GM10266 (cell line): ENCODE data around the gene OCA2.

Experiments
- DNase-seq: peaks from one replicate; pipeline ENCODE4 v3.0.0; 2012; ENCODE audit errors: extremely low spot score
- CTCF ChIP-seq: IDR thresholded peaks from 2 replicates; pipeline ENCODE4 v1.5.1; 2012; ENCODE audit warnings: mild to moderate bottlenecking, low read depth; ENCODE audit not compliant: control insufficient read depth, insufficient read depth; ENCODE audit errors: missing control alignments

OCA2 gene

GRCh38 chr15:27776501-27776900 is 322.6 kb downstream of the OCA2 start:
- TF ChIP-seq CTCF = no peak
- no peak for DNase-seq

- TF ChIP-seq CTCF = no peak
- no peak for DNase-seq
These were observed 324.5 kb downstream of the OCA2 start for GRCh38 chr15:27774638-27775037.

- no peak for DNase-seq
- TF ChIP-seq CTCF = no peak
These were observed 324.9 kb downstream of the OCA2 start for GRCh38 chr15:27774191-27774590.

GRCh38 chr15:27771892-27772291 is 327.2 kb downstream of the OCA2 start:
- DNase-seq = no peak
- TF ChIP-seq CTCF = no peak

GRCh38 chr15:27770769-27771554 is 328.2 kb downstream of the OCA2 start:
- TF ChIP-seq CTCF = no peak
- no peak for DNase-seq

- no peak for TF ChIP-seq CTCF
- DNase-seq = no peak
These were observed 329.0 kb downstream of the OCA2 start for GRCh38 chr15:27770086-27770607.

GRCh38 chr15:27769652-27770051 is 329.5 kb downstream of the OCA2 start:
- no peak for TF ChIP-seq CTCF
- DNase-seq = no peak
